Parathyroid adenoma (tissue), 2 donors: Measurements from ENCODE around the gene UBE2H.

Experiments used
- H2AFZ ChIP-seq: fragments of 300-600 bp; sonication (generic); one replicate; pipeline ENCODE4 v1.7.0; 2017; ENCODE audit warnings: antibody characterized with exemption, mild to moderate bottlenecking
- H3K27ac ChIP-seq: fragments of 300-600 bp; sonication (generic); one replicate; pipeline ENCODE4 v1.7.0; 2017
- H3K27me3 ChIP-seq: fragments of 300-600 bp; sonication (generic); one replicate; pipeline ENCODE4 v1.7.0; 2017; ENCODE audit warnings: low read length; ENCODE audit not compliant: control insufficient read depth, insufficient read depth
- H3K36me3 ChIP-seq: fragments of 300-600 bp; sonication (generic); one replicate; pipeline ENCODE4 v1.7.0; 2017; ENCODE audit warnings: low read length; ENCODE audit not compliant: control insufficient read depth, insufficient read depth
- H3K4me1 ChIP-seq: fragments of 300-600 bp; sonication (generic); one replicate; pipeline ENCODE4 v1.7.0; 2017; ENCODE audit warnings: control low read depth
- H3K4me2 ChIP-seq: fragments of 300-600 bp; sonication (generic); one replicate; pipeline ENCODE4 v1.7.0; 2017; ENCODE audit warnings: low read length
- H3K4me3 ChIP-seq: fragments of 300-600 bp; sonication (generic); one replicate; pipeline ENCODE4 v1.7.0; 2017; ENCODE audit warnings: low read depth, low read length
- H3K79me2 ChIP-seq: fragments of 300-600 bp; sonication (generic); one replicate; pipeline ENCODE4 v1.7.0; 2017; ENCODE audit warnings: control low read depth
- H3K9ac ChIP-seq: fragments of 300-600 bp; sonication (generic); one replicate; pipeline ENCODE4 v1.7.0; 2017; ENCODE audit warnings: mild to moderate bottlenecking
- H3K9me3 ChIP-seq: fragments of 300-600 bp; sonication (generic); one replicate; pipeline ENCODE4 v1.7.0; 2017; ENCODE audit warnings: low read length; ENCODE audit not compliant: control insufficient read depth
- CTCF ChIP-seq: fragments of 300-600 bp; sonication (generic); IDR thresholded peaks from one replicate; pipeline ENCODE4 v1.7.0; 2017; ENCODE audit warnings: antibody characterized with exemption, mild to moderate bottlenecking
- donor health status: primary hyperparathyroidism.

UBE2H gene

GRCh38 chr7:129845178-129845971 lies 107.4 kb downstream of the UBE2H start:
- no peak overlapping the region for H3K9ac ChIP-seq
- no peak overlapping the region for H3K4me3 ChIP-seq
- no peak for TF ChIP-seq CTCF
- peaks cover 6% of the 10 kb centered on the region for H3K4me1 ChIP-seq
- no peaks in the 10 kb centered on the region for H3K27me3 ChIP-seq
- H2AFZ ChIP-seq = no peak overlapping the region
- H3K27ac ChIP-seq = no peak overlapping the region
- no peak overlapping the region for H3K4me2 ChIP-seq
- H3K9me3 ChIP-seq = no peaks in the 10 kb centered on the region
- H3K79me2 ChIP-seq = peaks cover 19% of the 10 kb centered on the region
- H3K36me3 ChIP-seq = no peaks in the 10 kb centered on the region

GRCh38 chr7:129843978-129844840 lies 108.6 kb downstream of the UBE2H start:
- Histone ChIP-seq H3K36me3 (no peaks in the 10 kb centered on the region), H3K4me2 (no peak overlapping the region), H3K27me3 (no peaks in the 10 kb centered on the region), H3K27ac (no peak overlapping the region), H3K4me3 (no peak overlapping the region), H3K9ac (no peak overlapping the region), H3K79me2 (peaks cover 13% of the 10 kb centered on the region), H3K4me1 (peaks cover 6% of the 10 kb centered on the region), H2AFZ (no peak overlapping the region), H3K9me3 (no peaks in the 10 kb centered on the region)
- no peak for TF ChIP-seq CTCF

- no peak overlapping the region for H2AFZ ChIP-seq
- peaks cover 6% of the 10 kb centered on the region for H3K4me1 ChIP-seq
Observed at GRCh38 chr7:129843365-129843898, 109.3 kb downstream of the UBE2H start.

DNA sequence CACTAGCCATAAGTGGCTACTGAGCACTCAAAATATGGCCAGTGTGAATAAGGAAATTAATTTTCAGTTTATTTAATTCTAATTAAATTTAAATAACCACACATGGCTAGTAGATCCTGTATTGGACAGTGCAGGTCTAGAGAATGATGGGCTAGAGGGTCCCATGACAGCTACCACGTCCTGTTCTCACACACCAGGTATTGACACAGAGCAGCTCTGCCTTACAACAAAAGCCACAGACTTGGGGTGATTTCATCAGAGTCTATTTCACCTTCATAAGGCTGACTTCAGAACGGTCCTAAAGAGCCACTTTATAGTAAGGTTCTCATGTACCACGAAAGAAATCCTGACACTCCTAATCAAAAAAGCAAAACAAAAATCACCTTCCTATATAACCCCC lies 111.3 kb downstream of the UBE2H start:
- Histone ChIP-seq H3K36me3 (no peaks in the 10 kb centered on the region), H3K9me3 (no peaks in the 10 kb centered on the region), H3K27ac (no peak overlapping the region), H3K4me2 (no peak overlapping the region), H3K27me3 (no peaks in the 10 kb centered on the region), H3K79me2 (peaks cover 13% of the 10 kb centered on the region), H2AFZ (no peak overlapping the region), H3K9ac (no peak overlapping the region), H3K4me1 (peaks cover 6% of the 10 kb centered on the region), H3K4me3 (no peak overlapping the region)
- no peak for TF ChIP-seq CTCF

More at GRCh38 chr7:129843365-129843898, 109.3 kb downstream of the UBE2H start:
- H3K9me3 ChIP-seq = no peaks in the 10 kb centered on the region
- H3K9ac ChIP-seq = no peak overlapping the region
- no peaks in the 10 kb centered on the region for H3K36me3 ChIP-seq
- no peaks in the 10 kb centered on the region for H3K27me3 ChIP-seq
- no peak overlapping the region for H3K4me3 ChIP-seq
- peaks cover 13% of the 10 kb centered on the region for H3K79me2 ChIP-seq
- TF ChIP-seq CTCF = no peak
- no peak overlapping the region for H3K27ac ChIP-seq
- H3K4me2 ChIP-seq = no peak overlapping the region
